Cerebellar nuclear complex (tissue), 1 donor: ENCODE results near the gene CRLF3.
"Not testable (repeated sequence)": the region's sequence is repeated elsewhere in the genome, so short reads cannot be mapped to it uniquely, and the experiment has no call there.

Experiments used
- DNase-seq, 2 experiments: peaks; one replicate each; lab custom pipeline; 2025; lab: John Stamatoyannopoulos, UW

Gene CRLF3

GRCh38 chr17:30814860-30815259 lies 9.6 kb downstream of the CRLF3 start:
- DNase-seq = not testable (repeated sequence)

- DNase-seq = not testable (repeated sequence)
These were observed 10.3 kb downstream of the CRLF3 start for GRCh38 chr17:30814236-30814635.

- no peak for DNase-seq
These were observed 12.0 kb downstream of the CRLF3 start for GRCh38 chr17:30812218-30813177.

GRCh38 chr17:30809867-30810266 lies 14.6 kb downstream of the CRLF3 start:
- no peak for DNase-seq

- DNase-seq = no peak
These were observed 15.7 kb downstream of the CRLF3 start for GRCh38 chr17:30808785-30809286.

- DNase-seq = no peak
These were observed 16.6 kb downstream of the CRLF3 start for GRCh38 chr17:30807896-30808295.

- DNase-seq = no peak
These were observed 18.5 kb downstream of the CRLF3 start for GRCh38 chr17:30805944-30806456.

- no peak for DNase-seq
These were observed 22.8 kb downstream of the CRLF3 start for GRCh38 chr17:30801671-30802070.

GRCh38 chr17:30796016-30796415 lies 28.5 kb downstream of the CRLF3 start:
- DNase-seq = no peak

- DNase-seq = no peak
These were observed 30.1 kb downstream of the CRLF3 start for GRCh38 chr17:30794372-30794771.

GRCh38 chr17:30793282-30793977 lies 31.1 kb downstream of the CRLF3 start:
- DNase-seq = no peak

GRCh38 chr17:30790279-30790678 lies 34.2 kb downstream of the CRLF3 start:
- DNase-seq = no peak

GRCh38 chr17:30788918-30789317 lies 35.6 kb downstream of the CRLF3 start:
- no peak for DNase-seq

- DNase-seq = no peak
These were observed 42.3 kb downstream of the CRLF3 start for GRCh38 chr17:30782206-30782605.

- DNase-seq = no peak
These were observed 44.1 kb downstream of the CRLF3 start for GRCh38 chr17:30780343-30780742.

- DNase-seq = not testable (repeated sequence)
These were observed 55.7 kb downstream of the CRLF3 start for GRCh38 chr17:30768771-30769170.

- not testable (repeated sequence) for DNase-seq
These were observed 56.7 kb downstream of the CRLF3 start for GRCh38 chr17:30767641-30768404.

GRCh38 chr17:30761060-30761459 lies 63.4 kb downstream of the CRLF3 start:
- DNase-seq = no peak

- not testable (repeated sequence) for DNase-seq
These were observed 71.2 kb downstream of the CRLF3 start for GRCh38 chr17:30753291-30753690.

- DNase-seq = not testable (repeated sequence)
These were observed 73.5 kb downstream of the CRLF3 start for GRCh38 chr17:30750982-30751381.

GRCh38 chr17:30747621-30748020 lies 76.9 kb downstream of the CRLF3 start:
- not testable (repeated sequence) for DNase-seq

GRCh38 chr17:30742669-30743068 lies 81.8 kb downstream of the CRLF3 start:
- not testable (repeated sequence) for DNase-seq
